GM03348 (cell line): ENCODE data around the gene MSRB1.
"Not testable (repeated sequence)": the region's sequence is repeated elsewhere in the genome, so short reads cannot be mapped to it uniquely, and the experiment has no call there.

ENCODE experiments used
- DNase-seq: peaks from one replicate; pipeline ENCODE4 v3.0.0; 2012; ENCODE audit warnings: low spot score

MSRB1 gene

DNA sequence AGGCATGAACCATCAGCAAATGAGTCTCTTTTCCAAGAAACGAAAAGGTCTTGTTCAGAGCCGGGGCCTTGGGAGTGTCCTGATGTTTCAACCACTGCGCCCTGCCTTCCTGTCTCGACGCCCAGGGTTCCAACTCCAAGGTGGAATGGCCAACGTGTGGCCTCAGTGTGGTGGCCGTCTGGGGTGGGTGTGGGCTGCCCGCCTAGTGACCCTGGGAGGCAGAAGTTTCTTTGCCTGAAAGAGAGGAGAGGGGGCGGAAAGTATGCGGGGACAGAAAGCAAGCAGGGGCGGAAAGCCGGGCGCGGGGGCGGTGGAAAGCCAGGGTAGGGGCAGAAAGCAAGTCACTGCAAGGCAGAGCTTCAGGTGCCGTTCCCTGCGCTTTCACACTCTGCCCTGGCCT lies 4.1 kb downstream of the MSRB1 start:
- no peak for DNase-seq

DNA sequence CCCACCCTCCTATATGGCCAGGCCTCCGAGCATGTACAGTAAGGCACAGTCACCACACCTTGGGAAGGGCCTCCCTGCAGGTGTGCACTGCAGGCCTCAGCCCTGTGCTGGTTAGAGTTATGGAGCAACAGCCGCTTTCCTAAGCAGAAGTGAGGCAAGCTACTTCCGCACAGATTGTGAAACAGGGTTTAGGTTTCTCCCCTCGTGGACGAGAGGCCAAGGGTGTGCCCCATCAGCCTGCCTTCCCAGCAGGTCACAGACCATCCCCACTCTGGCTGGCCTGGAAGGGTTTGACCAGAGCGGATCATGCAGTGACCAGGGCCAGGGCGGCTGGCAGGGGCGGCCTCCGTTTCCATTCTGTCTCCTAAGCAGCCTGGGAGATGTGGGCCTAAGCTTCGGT lies 4.7 kb downstream of the MSRB1 start:
- DNase-seq, result no peak

DNA sequence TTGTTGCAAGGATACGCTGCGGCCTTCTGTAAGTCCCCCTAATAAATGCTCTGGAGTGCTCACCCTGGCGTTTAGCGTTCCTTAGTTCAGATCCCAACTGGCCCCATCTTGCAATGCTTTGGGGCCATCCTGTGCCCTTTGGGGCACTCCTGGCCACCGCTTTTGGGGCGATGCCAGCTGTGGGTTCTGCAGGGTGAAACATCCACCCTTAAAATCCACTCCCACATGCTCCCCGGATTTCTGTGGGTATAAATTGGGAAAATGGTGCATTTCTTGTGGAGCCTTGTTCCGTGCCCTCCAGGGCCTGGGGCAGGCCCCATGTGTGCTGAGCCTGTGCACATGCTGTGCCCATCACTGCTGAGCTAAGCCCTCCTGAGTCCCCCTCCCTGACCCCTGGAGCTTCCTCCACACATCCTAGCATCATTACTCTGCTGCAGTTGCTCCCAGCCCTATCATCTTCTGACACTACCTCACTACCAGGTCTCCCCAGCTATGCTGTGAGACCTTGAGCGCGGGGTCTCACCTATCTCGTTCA lies 6.0 kb downstream of the MSRB1 start:
- DNase-seq, result no peak

DNA sequence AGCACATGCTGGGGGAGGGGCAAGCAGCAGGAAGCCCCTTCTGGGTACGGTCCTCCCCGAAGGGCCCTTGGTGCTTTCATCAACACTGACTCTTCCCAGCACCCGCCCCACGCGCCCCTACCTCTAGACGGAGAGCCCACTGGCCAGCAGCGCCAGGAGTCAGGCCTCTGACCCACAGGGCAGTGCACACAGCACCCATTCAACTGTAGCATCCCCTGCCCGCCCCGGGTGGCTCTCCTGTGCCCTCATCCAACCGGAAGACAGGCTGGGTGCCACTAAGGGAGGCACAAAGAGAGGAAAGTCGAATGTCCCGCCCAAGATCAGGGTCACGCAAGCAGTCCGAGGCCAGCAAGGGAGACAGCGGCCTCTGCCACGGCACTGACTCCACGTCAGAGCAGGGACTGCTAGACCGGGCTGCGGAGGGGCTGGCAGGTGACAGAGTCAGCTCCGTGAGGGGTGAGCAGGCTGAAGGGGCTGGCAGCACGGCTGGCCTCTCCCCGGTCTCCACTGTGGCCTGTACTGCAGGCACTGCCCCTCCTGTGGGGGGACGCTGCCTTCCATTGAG lies 9.8 kb downstream of the MSRB1 start:
- no peak for DNase-seq

DNA sequence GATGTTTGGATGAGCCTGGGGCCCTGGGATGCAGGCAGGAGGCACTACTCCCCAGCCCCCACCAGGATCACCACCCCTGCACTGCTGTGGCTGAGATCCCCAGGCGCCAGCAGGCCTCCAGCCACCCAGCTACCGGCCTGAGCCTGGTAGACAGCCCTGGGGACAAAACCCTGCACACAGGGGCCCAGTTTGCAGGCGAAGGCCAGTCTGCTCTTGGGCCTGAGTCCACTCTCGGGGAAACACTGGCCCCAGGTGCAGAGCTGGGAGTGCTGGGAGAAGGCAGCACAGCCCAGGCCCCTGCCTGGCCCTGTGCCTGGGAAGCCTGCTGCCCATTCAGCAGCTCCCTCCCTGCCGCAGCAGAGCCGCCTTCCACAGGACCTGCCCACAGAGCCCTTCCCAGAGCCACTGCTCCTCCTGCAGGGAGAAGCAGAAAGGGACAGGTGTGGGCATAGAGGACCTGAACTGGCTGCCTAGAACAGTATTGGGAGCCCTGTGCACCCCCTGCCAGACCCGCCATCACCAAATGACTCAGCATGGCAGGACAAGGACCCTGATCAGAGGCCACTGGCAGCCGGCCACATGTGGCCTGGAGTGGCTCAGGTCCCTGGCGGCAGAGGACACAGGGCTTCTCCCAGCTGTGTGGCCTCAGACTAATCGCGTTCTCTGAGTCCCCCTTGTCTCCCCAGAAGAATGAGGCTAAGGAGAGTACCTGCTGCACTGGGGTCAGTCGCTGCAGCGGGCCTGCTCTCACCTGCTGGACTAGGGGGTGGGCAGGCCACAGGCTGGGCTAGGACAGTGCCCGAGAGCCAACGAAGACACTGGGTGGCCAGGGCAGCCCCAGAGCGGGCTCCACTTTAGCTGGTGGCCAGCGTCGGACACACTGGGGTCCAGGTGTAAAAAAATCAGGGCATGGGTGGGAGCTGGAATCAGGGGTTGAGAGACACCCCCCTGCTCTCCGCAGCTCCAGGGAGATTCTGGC lies 10.7 kb downstream of the MSRB1 start:
- no peak for DNase-seq

- DNase-seq, result no peak
Observed at GRCh38 chr16:1930338-1930720, 12.7 kb downstream of the MSRB1 start.

GRCh38 chr16:1929578-1930337 lies 13.2 kb downstream of the MSRB1 start:
- DNase-seq, result peak; percentile 99

- peak; percentile 79 for DNase-seq
Observed at GRCh38 chr16:1929105-1929504, 13.9 kb downstream of the MSRB1 start.

DNA sequence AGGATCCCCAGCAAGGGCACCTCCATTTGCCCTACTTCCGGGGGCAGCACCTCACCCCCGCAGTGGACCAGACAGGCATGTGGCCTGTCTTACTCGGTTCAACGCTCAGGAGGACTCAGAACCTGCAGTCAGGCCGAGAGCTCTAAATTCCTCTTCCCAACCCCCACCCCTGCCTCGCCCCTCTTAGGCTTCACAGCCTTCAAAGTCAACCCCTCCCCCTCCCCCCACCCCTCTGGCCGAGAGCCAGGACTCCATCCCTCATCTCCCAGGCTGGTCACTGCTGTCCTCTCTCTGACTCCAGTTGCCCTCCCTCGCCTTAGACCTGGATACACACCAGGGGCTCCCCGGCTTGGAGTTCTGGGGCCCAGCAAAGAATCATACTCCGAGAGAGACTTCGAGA lies 16.7 kb downstream of the MSRB1 start:
- no peak for DNase-seq

DNA sequence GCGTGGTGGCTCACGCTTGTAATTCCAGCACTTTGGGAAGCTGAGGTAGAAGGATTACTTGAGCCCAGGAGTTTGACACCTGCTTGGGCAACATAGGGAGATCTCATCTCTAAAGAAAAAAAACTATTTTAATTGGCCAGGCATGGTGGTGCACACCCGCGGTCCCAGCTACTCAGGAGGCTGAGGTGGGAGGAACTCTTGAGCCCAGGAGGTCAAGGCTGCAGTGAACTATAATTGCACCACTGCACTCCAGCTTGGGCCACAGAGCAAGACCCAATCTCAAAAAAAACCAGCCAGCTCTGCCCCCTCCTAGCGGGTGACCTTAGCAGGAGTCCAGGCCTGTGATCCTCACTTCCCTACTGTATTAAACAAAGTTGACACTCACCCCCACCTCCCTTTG lies 18.9 kb downstream of the MSRB1 start:
- no peak for DNase-seq

GRCh38 chr16:1923299-1924034 lies 19.5 kb downstream of the MSRB1 start:
- DNase-seq, result peak; percentile 63

GRCh38 chr16:1922357-1922756 lies 20.6 kb downstream of the MSRB1 start:
- no peak for DNase-seq

DNA sequence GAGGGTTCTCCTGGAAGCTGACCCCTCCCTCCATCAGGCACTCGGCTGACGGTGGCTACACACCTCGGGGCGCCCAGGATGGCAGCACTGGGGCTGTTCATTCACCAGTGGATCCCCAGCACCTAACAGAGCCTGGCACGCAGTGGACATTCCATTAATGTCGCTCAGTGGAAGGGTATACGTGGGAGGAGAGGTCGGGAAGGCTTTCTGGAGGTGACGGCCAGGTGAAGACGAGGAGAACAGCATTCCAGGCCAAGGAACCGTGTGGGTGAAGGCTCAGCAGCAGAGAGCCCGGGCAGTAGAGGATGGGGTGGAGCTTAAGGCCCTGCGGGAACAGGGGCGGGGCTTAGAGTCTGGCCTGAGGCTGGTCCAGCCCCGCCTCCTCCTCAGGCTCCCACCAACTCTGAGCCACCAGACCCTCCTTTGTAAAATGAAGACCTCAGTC lies 22.2 kb downstream of the MSRB1 start:
- no peak for DNase-seq

DNA sequence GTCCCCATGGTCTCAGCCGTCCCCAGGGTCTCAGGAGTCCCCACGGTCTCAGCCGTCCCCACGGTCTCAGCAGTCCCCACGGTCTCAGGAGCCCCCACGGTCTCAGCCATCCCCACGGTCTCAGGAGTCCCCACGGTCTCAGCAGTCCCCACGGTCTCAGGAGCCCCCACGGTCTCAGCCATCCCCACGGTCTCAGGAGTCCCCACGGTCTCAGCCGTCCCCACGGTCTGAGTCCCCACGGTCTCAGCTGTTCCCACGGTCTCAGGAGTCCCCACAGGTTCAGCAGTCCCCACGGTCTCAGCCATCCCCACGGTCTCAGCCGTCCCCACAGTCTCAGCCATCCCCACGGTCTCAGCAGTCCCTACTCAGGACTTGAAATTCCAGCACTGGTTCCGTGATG lies 22.9 kb downstream of the MSRB1 start:
- DNase-seq, result not testable (repeated sequence)

DNA sequence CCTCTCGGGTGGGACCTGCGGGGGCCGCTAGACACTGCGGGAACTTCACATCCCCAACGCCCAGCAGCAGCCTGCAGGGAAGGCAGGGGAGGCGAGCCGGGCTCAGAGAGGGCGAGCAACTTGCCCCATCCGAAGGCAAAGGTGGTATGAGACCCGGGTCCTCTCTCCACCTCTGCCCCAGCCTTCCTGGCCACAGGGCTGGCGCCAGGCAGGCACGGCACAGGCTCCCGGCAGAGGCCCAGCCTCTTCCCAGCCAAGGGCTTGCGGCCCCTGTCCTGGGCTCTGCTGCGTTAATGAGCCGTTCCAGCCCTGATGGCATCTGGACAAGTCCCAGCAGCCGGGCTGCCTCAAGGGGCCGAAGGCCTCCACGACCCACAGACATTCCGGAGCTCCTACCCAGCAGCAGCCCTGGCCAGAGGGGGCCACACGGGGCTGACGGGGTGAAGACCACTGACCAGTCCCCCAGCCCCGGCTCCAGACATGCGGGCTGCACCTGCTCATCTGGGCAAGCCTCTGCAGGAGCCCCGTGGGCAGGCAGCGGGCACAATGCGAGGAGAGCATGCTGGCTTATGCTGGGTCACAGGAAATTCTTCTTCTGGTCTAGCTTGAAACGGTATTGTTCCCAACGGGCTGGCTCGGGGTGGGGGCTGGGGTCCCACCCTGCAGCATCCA lies 23.5 kb downstream of the MSRB1 start:
- DNase-seq, result no peak

- DNase-seq, result no peak
Observed at GRCh38 chr16:1918351-1919326, 24.4 kb downstream of the MSRB1 start, which contains the start of gene HS3ST6. Gene HS3ST6, minus strand, starts transcription at chr16:1918415. Its CDS starts 92 bp downstream, at chr16:1918323.

- DNase-seq, result no peak
Observed at GRCh38 chr16:1917665-1918350, 25.2 kb downstream of the MSRB1 start.

- no peak for DNase-seq
Observed at GRCh38 chr16:1917056-1917664, 25.8 kb downstream of the MSRB1 start.

DNA sequence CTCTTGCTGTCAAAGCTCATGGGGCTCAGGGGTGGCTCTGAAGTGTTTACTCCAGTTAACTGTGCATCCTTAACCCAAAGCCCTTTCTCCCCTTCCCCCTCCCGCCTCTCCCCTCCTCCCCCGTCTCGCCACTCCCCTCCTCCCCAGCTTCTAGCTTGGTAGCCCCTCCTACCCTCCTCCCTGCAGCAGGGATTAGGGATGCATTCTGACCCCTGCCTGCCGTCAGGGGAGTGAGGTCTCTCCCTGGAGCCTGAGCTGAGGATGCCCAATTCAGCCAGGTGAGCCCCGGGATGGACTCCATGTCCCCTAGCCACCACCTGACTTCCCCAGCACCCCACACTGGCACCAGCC lies 26.4 kb downstream of the MSRB1 start:
- no peak for DNase-seq
